OCI-LY3 (cell line): ENCODE data around the gene GATA3.

Source experiments
- H2AFZ ChIP-seq: fragments of 200-600, 300-600 bp; shearing (Covaris generic); 2 replicates; pipeline ENCODE4 v1.6.0; 2014; ENCODE audit warnings: antibody characterized with exemption, low read depth, low read length
- H3K27ac ChIP-seq: fragments of 200-600, 300-600 bp; sonication (generic); 2 replicates; pipeline ENCODE4 v1.5.1; 2014; ENCODE audit warnings: mild to moderate bottlenecking, low read length, moderate library complexity, mixed read lengths
- H3K27me3 ChIP-seq: fragments of 200-600, 300-600 bp; sonication (generic); 2 replicates; pipeline ENCODE4 v1.6.1; 2014; ENCODE audit warnings: low read depth, low read length, mixed read lengths
- H3K36me3 ChIP-seq: fragments of 200-600, 300-600 bp; sonication (generic); replicated peaks from 2 replicates; pipeline ENCODE3; 2014; ENCODE audit warnings: low read depth, low read length, mixed read lengths
- H3K4me1 ChIP-seq: fragments of 300-600, 200-600 bp; sonication (generic); 2 replicates; pipeline ENCODE4 v1.6.1; 2014; ENCODE audit warnings: low read length, mixed read lengths
- H3K4me2 ChIP-seq: fragments of 200-600, 300-600 bp; sonication (generic); 2 replicates; pipeline ENCODE4 v1.6.1; 2014; ENCODE audit warnings: low read length, mixed read lengths
- H3K4me3 ChIP-seq: fragments of 300-600, 200-600 bp; sonication (generic); 2 replicates; pipeline ENCODE4 v1.5.1; 2014; ENCODE audit warnings: antibody characterized with exemption, mild to moderate bottlenecking, low read length, moderate library complexity
- H3K79me2 ChIP-seq: fragments of 300-600, 200-600 bp; shearing (Covaris generic); 2 replicates; pipeline ENCODE4 v1.6.1; 2014; ENCODE audit warnings: mild to moderate bottlenecking, low read length, mixed read lengths
- H3K9ac ChIP-seq: fragments of 300-600, 200-600 bp; shearing (Covaris generic); 2 replicates; pipeline ENCODE4 v1.6.0; 2014; ENCODE audit warnings: mild to moderate bottlenecking, low read length, moderate library complexity
- H3K9me3 ChIP-seq: fragments of 200-600, 300-600 bp; shearing (Covaris generic); 2 replicates; pipeline ENCODE4 v1.6.1; 2014; ENCODE audit warnings: low read length, mixed read lengths; ENCODE audit not compliant: insufficient read depth
- H4K20me1 ChIP-seq: fragments of 200-600, 300-600 bp; sonication (generic); 2 replicates; pipeline ENCODE4 v1.6.1; 2016; ENCODE audit warnings: low read length, mixed read lengths; ENCODE audit not compliant: insufficient read depth
- EZH2phosphoT487 ChIP-seq: fragments of 200-600 bp; shearing (Covaris generic); IDR thresholded peaks from 2 replicates; pipeline ENCODE4 v1.6.1; 2018; ENCODE audit warnings: antibody characterized with exemption, mixed run types, low read depth
- TF ChIP-seq, protein P1 (sequence below): fragments of 200-600, 300-600 bp; sonication (generic); IDR thresholded peaks from 2 replicates; pipeline ENCODE4 v1.5.1; 2014; ENCODE audit warnings: antibody characterized with exemption, low read length, low read depth

The GATA3 gene

DNA sequence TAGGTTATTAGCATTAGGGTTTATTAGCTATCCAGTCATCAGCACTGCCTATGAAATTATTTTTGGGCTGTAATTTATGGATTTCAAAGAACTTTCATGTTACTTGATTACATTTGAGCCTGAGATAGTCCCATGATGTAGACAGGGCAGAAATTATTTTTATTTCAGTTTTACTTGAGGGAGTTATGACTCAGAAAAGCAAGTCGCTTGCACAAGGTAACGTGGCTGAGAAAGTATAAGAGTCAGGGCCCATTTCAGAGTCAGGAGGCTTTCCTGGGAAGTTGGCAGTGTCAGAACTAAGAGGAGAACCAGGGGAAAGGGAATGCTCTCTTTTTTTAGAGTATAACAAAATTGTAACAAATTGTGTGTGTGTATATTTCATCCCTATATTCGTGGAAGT is 16.5 kb downstream of the GATA3 start:
- TF ChIP-seq, protein P1, sequence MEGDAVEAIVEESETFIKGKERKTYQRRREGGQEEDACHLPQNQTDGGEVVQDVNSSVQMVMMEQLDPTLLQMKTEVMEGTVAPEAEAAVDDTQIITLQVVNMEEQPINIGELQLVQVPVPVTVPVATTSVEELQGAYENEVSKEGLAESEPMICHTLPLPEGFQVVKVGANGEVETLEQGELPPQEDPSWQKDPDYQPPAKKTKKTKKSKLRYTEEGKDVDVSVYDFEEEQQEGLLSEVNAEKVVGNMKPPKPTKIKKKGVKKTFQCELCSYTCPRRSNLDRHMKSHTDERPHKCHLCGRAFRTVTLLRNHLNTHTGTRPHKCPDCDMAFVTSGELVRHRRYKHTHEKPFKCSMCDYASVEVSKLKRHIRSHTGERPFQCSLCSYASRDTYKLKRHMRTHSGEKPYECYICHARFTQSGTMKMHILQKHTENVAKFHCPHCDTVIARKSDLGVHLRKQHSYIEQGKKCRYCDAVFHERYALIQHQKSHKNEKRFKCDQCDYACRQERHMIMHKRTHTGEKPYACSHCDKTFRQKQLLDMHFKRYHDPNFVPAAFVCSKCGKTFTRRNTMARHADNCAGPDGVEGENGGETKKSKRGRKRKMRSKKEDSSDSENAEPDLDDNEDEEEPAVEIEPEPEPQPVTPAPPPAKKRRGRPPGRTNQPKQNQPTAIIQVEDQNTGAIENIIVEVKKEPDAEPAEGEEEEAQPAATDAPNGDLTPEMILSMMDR, result no peak
- no peak for TF ChIP-seq EZH2phosphoT487
- H3K27me3 ChIP-seq, result peaks cover 44% of the 10 kb centered on the region
- no peaks in the 10 kb centered on the region for H3K79me2 ChIP-seq
- H3K27ac ChIP-seq, result no peak overlapping the region
- no peak overlapping the region for H2AFZ ChIP-seq
- H4K20me1 ChIP-seq, result no peaks in the 10 kb centered on the region
- peaks cover 9% of the 10 kb centered on the region for H3K4me1 ChIP-seq
- no peak overlapping the region for H3K4me2 ChIP-seq
- no peak overlapping the region for H3K9ac ChIP-seq
- H3K4me3 ChIP-seq, result no peak overlapping the region
- no peaks in the 10 kb centered on the region for H3K36me3 ChIP-seq
- no peaks in the 10 kb centered on the region for H3K9me3 ChIP-seq

DNA sequence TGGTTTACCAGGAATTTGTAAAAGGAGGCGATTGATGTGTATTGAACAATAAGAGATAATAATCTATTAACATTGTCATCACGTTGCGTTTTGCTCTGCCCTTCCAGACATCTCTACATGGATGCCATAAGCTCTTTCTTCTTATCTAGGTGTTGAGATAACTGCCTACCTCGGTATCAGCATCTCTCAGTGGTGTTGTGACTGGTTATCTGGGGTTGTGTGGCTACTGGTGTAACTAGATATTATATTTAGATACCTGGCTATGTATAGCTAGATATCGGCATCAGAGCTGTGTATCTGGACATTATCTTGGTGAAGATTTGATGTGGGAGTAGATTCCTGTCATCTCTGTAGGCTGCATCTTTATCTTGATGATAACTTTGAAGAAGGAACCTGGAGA is 17.2 kb downstream of the GATA3 start:
- H4K20me1 ChIP-seq, result no peaks in the 10 kb centered on the region
- H3K4me2 ChIP-seq, result no peak overlapping the region
- peaks cover 9% of the 10 kb centered on the region for H3K4me1 ChIP-seq
- peaks cover 37% of the 10 kb centered on the region for H3K27me3 ChIP-seq
- H3K4me3 ChIP-seq, result no peak overlapping the region
- H3K36me3 ChIP-seq, result no peaks in the 10 kb centered on the region
- H3K9me3 ChIP-seq, result no peaks in the 10 kb centered on the region
- H2AFZ ChIP-seq, result no peak overlapping the region
- TF ChIP-seq EZH2phosphoT487, result no peak
- TF ChIP-seq, protein P1, result no peak
- no peak overlapping the region for H3K27ac ChIP-seq
- no peaks in the 10 kb centered on the region for H3K79me2 ChIP-seq
- H3K9ac ChIP-seq, result no peak overlapping the region

DNA sequence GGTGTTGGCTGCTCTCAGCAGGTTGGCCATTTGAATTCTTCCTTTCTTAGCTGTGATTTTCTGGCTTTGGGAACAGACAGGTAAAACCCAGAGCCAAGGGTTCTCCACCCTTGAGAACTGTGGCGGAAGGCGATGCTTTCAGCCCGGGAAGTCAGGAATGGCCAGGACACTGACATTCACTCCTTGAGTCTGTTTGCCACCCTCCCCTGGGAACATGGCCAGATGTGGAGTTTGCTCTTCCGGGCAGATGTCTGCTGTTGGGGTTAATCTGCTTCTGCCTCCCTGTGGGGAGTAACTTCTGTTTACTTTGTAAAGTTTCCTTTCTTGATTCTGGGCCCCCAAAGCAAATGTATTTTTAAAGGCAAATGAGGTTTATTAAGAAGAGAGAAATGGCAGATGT is 17.7 kb downstream of the GATA3 start:
- Histone ChIP-seq H3K4me2 (no peak overlapping the region), H3K27me3 (peaks cover 33% of the 10 kb centered on the region; the same call in 1 of the 2 replicates), H3K4me1 (peaks cover 9% of the 10 kb centered on the region), H2AFZ (no peak overlapping the region), H3K9me3 (no peaks in the 10 kb centered on the region), H4K20me1 (no peaks in the 10 kb centered on the region), H3K79me2 (no peaks in the 10 kb centered on the region), H3K9ac (no peak overlapping the region), H3K4me3 (no peak overlapping the region), H3K27ac (no peak overlapping the region), H3K36me3 (no peaks in the 10 kb centered on the region)
- no peak for TF ChIP-seq EZH2phosphoT487
- TF ChIP-seq, protein P1, result no peak

GRCh38 chr10:8073691-8074416 is 19.4 kb downstream of the GATA3 start:
- Histone ChIP-seq H3K79me2 (no peaks in the 10 kb centered on the region), H3K9ac (no peak overlapping the region), H2AFZ (no peak overlapping the region), H3K9me3 (no peaks in the 10 kb centered on the region), H3K27me3 (peaks cover 22% of the 10 kb centered on the region; the same call in 1 of the 2 replicates), H3K36me3 (no peaks in the 10 kb centered on the region), H3K4me2 (no peak overlapping the region), H4K20me1 (no peaks in the 10 kb centered on the region), H3K27ac (no peak overlapping the region), H3K4me1 (peaks cover 6% of the 10 kb centered on the region), H3K4me3 (no peak overlapping the region)
- TF ChIP-seq, protein P1, result no peak
